ENCODE results near the gene PHLDA2. TPM values are rescaled to one million over a fixed set of nuclear protein-coding genes. Genes with fewer than 3 reads are reported as not detected.

PHLDA2 gene
- 1 to 10 TPM in 2 of 4 donors, under 1 TPM in 2; 0.54 to 2.5 (median 1.3) TPM for polyA plus RNA-seq (ENCODE audit: insufficient read length in 4 of 4)

DNA sequence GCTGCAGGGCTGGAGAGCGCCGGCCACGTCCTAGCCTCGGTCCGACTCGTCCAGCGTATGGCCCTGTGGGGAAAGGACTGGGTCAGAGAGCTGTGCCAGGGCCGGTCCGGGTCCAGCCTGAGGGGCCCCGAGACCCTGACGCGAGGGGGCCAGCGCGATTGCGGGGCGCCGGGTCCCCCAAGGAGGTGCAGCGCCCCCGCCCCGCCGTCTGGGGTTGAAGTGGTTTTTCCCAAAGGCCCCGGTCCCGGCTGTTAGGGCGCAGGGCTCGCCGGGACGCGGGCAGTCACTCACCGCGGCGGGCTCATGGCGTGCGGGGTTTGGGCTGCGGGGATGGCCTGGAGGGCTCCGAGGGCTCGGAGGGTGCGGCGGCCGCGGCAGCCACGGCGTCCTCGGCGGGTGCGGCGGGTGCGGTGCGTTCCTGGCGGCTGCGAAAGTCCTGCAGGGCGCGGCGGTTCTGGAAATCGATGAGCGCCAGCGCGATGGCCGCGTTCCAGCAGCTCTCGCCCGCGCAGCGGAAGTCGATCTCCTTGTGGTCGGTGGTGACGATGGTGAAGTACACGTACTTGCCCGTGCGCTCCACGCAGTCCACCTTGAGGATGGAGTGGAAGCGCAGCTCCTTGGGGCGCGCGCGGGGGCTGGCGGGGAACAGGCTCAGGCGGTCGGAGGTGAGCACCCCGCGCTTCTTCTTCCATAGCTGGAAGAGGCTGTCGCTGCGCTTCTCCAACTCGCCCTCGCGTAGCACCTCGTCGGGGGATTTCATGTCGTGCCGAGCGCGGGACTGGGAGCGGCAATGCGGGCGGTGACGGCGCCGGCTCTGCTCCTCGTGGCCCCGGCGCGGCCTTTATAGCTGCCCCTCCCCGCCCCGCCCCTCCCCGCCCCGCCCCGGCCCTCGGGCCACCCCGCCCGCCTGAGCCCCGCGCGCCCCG lies at the start of gene PHLDA2:
Gene PHLDA2, minus strand, starts transcription at position 816 of the 926 bp plus-strand sequence. Its CDS starts 56 bp downstream, at position 760.
- DNase-seq (ENCODE audit: low read depth in 4 of 4, low spot score in 3 of 4), result no peak

DNA sequence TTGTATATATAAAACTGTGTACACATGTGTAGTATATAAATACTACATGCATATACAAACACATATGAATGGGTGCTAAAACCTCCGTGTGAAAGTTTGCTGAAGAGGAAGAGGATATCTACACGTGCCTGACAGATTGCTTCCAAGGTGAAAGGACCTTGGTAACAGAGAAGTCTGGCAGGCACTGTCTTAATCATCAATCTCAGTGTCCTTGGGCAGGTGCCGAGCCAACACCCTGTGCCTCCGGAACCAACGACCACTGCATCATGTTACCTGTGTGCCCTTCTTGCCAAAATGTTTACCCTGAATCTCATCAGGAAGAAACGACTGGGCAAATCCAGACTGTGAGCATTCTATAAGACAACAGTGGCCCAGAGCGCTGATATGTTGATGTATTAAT lies 47.9 kb upstream of the PHLDA2 start:
- DNase-seq (ENCODE audit: low read depth in 4 of 4, low spot score in 3 of 4), result no peak

- DNase-seq (ENCODE audit: low read depth in 4 of 4, low spot score in 3 of 4), result no peak
These were observed 47.3 kb upstream of the PHLDA2 start for GRCh38 chr11:2976294-2977063.

- no peak for DNase-seq (ENCODE audit: low read depth in 4 of 4, low spot score in 3 of 4)
These were observed 46.4 kb upstream of the PHLDA2 start for GRCh38 chr11:2975594-2975993.

DNA sequence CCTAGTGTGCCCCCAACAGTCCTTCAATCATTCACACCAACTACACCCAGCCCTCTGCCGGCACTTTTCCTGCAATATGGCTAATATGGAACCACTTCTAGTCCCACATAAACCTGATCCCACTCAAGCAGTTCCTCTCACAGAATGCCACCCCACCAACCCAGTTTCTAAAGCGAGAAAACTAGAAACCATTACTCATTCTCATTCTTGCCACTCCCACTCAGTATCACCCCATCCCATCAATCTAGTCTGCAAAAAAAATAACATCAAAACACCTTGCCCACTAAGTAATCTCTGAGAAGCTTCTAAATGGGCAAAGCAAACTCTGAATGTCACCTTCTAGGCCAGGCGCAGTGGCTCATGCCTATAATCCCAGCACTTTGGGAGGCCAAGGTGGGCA lies 45.1 kb upstream of the PHLDA2 start:
- no peak for DNase-seq (ENCODE audit: low read depth in 4 of 4, low spot score in 3 of 4)

DNA sequence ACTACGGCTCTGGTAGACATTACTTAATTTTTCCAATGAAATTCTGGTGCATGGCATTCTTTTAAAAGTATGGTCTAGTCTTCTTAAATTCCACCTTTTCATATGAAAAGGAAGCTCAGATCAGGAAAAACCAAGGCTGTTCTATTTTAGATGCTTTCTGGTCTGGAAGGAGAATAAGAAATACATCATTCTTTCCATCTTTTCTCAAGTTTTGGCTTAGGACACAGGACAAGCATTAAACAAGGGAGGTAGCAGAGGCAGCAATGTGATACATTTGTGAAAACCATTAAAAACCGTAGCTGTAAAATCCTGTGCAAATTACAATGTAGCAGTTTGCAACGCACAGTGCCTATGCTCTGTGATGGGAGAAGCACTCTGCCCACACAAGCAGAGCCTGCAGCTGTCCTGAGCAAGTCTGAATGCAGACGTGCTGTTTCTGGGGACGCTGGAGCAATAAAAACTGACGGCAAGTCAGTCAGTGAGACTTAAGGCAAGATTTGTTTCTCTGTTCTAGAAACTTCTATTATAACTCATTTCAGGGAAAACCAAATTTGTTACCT lies 39.2 kb upstream of the PHLDA2 start:
- no peak for DNase-seq (ENCODE audit: low read depth in 4 of 4, low spot score in 3 of 4)

- no peak for DNase-seq (ENCODE audit: low read depth in 4 of 4, low spot score in 3 of 4)
These were observed 35.6 kb upstream of the PHLDA2 start for GRCh38 chr11:2964782-2965181.

DNA sequence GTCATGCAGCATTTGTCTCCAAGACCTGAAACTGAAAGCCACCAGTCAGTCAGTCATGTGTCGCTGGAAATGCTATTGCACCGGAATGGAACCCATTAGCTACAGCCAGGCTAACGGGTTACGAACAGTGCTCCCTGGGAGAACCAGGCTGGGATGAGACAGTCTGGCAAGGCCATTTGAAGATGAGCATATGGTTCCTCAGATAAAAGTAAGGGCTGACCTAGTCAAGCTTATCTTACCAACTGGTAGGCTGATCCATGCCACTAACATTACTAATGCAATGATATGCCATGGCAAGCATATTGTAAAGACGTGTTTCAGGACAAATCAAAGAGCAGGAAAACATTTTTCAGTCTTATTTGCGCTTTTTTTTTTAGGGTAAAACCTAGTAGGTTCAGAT lies 34.5 kb upstream of the PHLDA2 start:
- no peak for DNase-seq (ENCODE audit: low read depth in 4 of 4, low spot score in 3 of 4)

DNA sequence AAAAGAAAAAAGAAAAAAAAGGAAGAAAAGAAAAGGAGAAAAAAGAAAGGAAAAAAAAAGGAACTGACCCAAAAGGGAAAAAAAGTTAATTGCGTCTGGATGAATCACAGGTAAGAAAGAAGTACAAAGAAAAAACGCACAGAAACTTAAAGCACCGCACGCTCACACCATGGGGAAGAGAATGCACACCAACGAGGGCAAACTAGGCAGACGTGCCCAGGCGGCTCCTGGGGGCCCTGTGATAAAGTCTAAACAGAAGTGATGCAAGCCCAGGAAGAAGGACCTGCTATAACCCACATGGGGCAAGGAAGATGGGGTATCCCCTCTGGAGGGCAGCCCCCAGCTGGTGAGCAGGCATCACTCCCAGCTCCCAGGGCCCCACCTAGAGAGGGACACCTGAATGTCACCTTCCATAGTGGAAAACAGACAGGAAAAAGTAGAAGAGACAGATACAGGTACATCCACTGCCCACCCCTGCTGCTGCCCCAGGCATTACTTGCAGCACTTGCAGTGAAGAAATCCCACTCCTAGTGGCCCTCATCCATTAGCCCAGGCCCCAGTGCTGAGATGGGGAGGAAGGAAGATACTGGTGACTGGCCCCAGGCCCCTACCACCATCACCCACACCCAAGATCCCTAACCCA lies 34.0 kb upstream of the PHLDA2 start:
- no peak for DNase-seq (ENCODE audit: low read depth in 4 of 4, low spot score in 3 of 4)

DNA sequence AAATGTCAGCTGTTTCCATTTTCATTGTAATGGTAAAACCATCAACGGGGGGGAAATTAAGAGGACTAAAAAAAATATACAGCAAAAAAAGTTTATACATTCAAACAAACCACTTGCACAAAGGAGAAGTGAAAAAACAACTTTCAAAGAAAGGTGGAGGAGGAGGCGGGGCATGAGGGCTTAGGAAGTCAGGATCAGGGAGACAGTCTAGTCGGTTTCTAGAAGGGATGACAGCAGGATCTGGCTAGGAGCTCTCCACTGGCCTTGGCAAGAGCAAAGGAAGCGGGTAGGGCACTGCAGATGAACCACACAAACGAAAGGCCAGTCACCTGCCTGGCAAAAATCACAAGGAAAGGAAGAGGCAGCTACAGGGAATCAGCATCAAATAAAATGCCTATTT lies 31.9 kb upstream of the PHLDA2 start:
- DNase-seq (ENCODE audit: low read depth in 4 of 4, low spot score in 3 of 4), result no peak

- DNase-seq (ENCODE audit: low read depth in 4 of 4, low spot score in 3 of 4), result no peak
These were observed 30.9 kb upstream of the PHLDA2 start for GRCh38 chr11:2960139-2960538.

DNA sequence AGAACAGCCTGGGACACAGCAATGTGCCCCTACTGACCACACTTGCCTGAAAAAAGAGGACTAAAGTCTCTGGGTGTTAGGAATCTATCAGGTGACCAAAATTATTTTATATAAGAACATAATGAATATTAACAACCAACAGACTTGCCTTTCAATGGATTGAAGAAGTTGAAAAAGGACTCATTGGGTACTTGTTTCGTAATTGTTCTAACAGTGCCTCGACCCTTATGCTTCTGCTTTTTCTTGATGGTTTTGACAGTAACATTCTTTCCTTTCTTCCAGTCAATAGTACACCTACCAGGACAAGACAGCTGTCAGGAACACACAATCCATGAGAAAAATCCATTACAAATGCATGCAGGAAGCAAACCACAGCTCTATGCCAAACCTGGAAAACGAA lies 29.0 kb upstream of the PHLDA2 start:
- no peak for DNase-seq (ENCODE audit: low read depth in 4 of 4, low spot score in 3 of 4)

DNA sequence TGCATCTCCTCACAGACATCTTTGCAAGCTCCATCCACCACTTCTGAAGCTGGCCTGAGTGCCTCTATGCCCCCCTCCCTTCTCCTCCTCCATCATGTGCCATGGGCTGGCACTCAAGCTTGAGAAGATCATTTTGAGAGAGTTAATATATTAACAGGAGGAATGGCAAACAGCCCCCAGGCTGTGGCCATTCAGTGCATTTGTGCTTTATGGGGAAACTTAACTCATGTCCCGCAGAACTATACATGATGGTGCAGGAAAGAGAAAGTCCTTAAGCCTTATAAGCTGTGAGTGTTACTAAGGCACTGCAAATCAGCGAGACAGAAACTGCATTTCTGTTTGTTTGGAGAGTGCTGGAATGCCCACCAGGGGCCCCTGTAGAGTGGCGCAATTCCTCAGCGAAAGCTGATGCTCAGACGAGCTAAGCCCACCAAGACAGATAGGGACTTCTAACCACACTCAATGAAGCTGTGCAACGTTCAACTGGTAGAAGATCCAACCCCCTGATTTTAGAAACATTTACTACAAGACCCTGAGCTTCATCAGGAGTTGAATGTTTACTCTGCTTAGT lies 26.8 kb upstream of the PHLDA2 start:
- peak in 2 of 4 donors; percentile 23 to 40 for DNase-seq (ENCODE audit: low read depth in 4 of 4, low spot score in 3 of 4)

DNA sequence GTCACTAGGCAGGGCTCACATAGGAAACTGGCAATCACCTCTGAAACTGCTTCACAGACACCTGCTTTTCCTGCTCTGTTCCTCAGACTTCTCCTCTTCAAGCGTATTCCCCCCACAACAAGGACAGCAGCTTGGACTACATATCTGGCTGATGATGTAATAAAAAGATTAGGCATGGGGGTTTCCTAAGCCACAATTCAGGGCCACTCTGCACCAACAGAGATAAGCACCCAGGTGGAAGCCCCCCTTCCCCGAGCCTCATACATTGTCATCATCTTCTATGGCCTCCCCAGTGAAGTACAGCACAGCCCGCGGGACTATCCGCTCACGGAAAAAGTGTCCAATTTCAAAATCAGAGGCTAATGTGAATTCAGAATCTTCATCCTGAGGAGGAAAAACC lies 25.0 kb upstream of the PHLDA2 start:
- DNase-seq (ENCODE audit: low read depth in 4 of 4, low spot score in 3 of 4), result no peak

DNA sequence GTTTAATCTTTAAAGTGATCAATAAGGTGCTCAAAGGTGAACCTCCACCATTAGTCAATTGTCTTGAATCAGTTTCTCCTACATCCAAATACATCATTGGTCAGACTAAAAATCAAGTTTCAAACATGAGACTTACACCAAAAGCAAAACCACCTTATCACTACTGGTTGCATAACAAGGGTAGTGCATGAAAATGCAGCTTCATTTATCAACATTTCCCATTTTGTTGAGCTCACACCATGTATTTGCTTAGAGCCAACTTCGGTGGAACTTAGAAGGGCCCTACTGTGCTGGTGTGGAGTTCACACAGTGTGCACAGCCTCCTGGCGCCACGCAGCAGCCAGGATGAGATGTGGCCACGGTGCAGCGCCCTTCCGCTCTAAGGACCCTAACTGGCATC lies 23.1 kb upstream of the PHLDA2 start:
- no peak for DNase-seq (ENCODE audit: low read depth in 4 of 4, low spot score in 3 of 4)

- DNase-seq (ENCODE audit: low read depth in 4 of 4, low spot score in 3 of 4), result no peak
These were observed 22.3 kb upstream of the PHLDA2 start for GRCh38 chr11:2951231-2952110.

- no peak for DNase-seq (ENCODE audit: low read depth in 4 of 4, low spot score in 3 of 4)
These were observed 21.6 kb upstream of the PHLDA2 start for GRCh38 chr11:2950825-2951224.

DNA sequence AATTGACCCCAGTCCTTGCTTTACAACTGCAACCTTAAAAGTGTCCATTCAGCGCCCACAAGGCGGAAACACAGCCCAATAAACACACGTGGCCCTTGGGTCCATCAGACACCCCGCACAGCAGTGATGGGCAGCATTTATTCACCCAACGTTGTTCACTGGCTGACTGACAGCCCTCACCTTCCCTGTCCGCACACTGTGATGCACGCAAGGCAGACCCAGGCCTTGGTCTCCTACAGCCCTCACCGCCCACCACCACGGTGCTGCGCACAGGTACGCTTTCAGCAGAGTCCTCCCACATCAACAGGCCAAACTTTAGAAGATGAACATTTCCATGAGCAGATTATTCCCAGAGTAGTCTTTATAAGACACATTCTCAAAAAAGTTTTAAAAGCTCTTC lies 20.7 kb upstream of the PHLDA2 start:
- DNase-seq (ENCODE audit: low read depth in 4 of 4, low spot score in 3 of 4), result no peak

- no peak for DNase-seq (ENCODE audit: low read depth in 4 of 4, low spot score in 3 of 4)
These were observed 18.5 kb upstream of the PHLDA2 start for GRCh38 chr11:2947744-2948143.
